H9 (cell line): ENCODE measurements around the gene ALKBH7. TPM values are rescaled to one million over a fixed set of nuclear protein-coding genes. Genes with fewer than 3 reads are reported as not detected.

ENCODE experiments used
- DNase-seq: peaks from one replicate; pipeline ENCODE4 v3.0.0-alpha.2; 2017
- H2AFZ ChIP-seq: one replicate; pipeline ENCODE4 v1.6.1; 2013; ENCODE audit warnings: mild to moderate bottlenecking, low read length, control low read depth, moderate library complexity
- H2AK5ac ChIP-seq: 2 replicates; pipeline ENCODE4 v1.6.1; 2013; ENCODE audit warnings: low read length, control low read depth, mixed read lengths; ENCODE audit not compliant: insufficient read length
- H2BK120ac ChIP-seq: one replicate; pipeline ENCODE4 v1.6.1; 2013; ENCODE audit warnings: low read depth, mild to moderate bottlenecking, low read length, control low read depth, inconsistent platforms; ENCODE audit not compliant: poor library complexity, severe bottlenecking
- H2BK12ac ChIP-seq: 2 replicates; pipeline ENCODE4 v1.6.1; 2013; ENCODE audit warnings: low read length, control low read depth, mixed read lengths, low read depth; ENCODE audit not compliant: insufficient read length
- H2BK15ac ChIP-seq: 2 replicates; pipeline ENCODE4 v1.6.1; 2013; ENCODE audit warnings: low read depth, low read length, control low read depth
- H2BK20ac ChIP-seq: one replicate; pipeline ENCODE4 v1.6.1; 2013; ENCODE audit warnings: low read depth, mild to moderate bottlenecking, low read length, control low read depth, inconsistent platforms; ENCODE audit not compliant: poor library complexity, severe bottlenecking
- H2BK5ac ChIP-seq: 2 replicates; pipeline ENCODE4 v1.6.1; 2013; ENCODE audit warnings: low read length, control low read depth, mixed read lengths; ENCODE audit not compliant: insufficient read length
- H3K14ac ChIP-seq: 2 replicates; pipeline ENCODE4 v1.6.1; 2013; ENCODE audit warnings: low read length, control low read depth; ENCODE audit not compliant: insufficient read depth
- H3K18ac ChIP-seq: 2 replicates; pipeline ENCODE4 v1.6.1; 2013; ENCODE audit warnings: low read depth, mild to moderate bottlenecking, mixed read lengths, low read length, control low read depth; ENCODE audit not compliant: insufficient read length
- H3K23ac ChIP-seq: 2 replicates; pipeline ENCODE4 v1.6.1; 2013; ENCODE audit warnings: low read length, control low read depth, mixed read lengths, low read depth; ENCODE audit not compliant: insufficient read length
- H3K23me2 ChIP-seq: 2 replicates; pipeline ENCODE4 v1.6.1; 2013; ENCODE audit warnings: low read depth, mild to moderate bottlenecking, mixed read lengths, low read length, control low read depth; ENCODE audit not compliant: insufficient read length, poor library complexity, severe bottlenecking
- H3K27ac ChIP-seq: 2 replicates; pipeline ENCODE4 v1.5.1; 2013; ENCODE audit warnings: low read length, control low read depth, mixed read lengths, low read depth; ENCODE audit not compliant: insufficient read length
- H3K27me3 ChIP-seq: 2 replicates; pipeline ENCODE4 v1.6.1; 2013; ENCODE audit warnings: low read length, control low read depth, inconsistent platforms; ENCODE audit not compliant: insufficient read depth
- H3K4ac ChIP-seq: 2 replicates; pipeline ENCODE4 v1.6.1; 2013; ENCODE audit warnings: low read depth, mild to moderate bottlenecking, control low read depth, inconsistent platforms, low read length, moderate library complexity
- H3K4me1 ChIP-seq: 2 replicates; pipeline ENCODE4 v1.6.1; 2013; ENCODE audit warnings: low read length, control low read depth, inconsistent platforms; ENCODE audit not compliant: insufficient read depth
- H3K4me2 ChIP-seq: 2 replicates; pipeline ENCODE4 v1.6.1; 2013; ENCODE audit warnings: low read length, control low read depth, mixed read lengths; ENCODE audit not compliant: insufficient read length, insufficient read depth
- H3K56ac ChIP-seq: 2 replicates; pipeline ENCODE4 v1.6.1; 2013; ENCODE audit warnings: low read depth, mild to moderate bottlenecking, mixed read lengths, low read length, control low read depth; ENCODE audit not compliant: insufficient read length
- H3K79me1 ChIP-seq: 2 replicates; pipeline ENCODE4 v1.6.1; 2013; ENCODE audit warnings: low read depth, mild to moderate bottlenecking, moderate library complexity, low read length, control low read depth, inconsistent platforms; ENCODE audit not compliant: insufficient read depth, poor library complexity, severe bottlenecking
- H3K79me2 ChIP-seq: 2 replicates; pipeline ENCODE4 v1.6.1; 2013; ENCODE audit warnings: low read length, control low read depth, inconsistent platforms; ENCODE audit not compliant: insufficient read depth
- H3K9ac ChIP-seq: 2 replicates; pipeline ENCODE4 v1.6.1; 2013; ENCODE audit warnings: low read length, control low read depth, mixed read lengths; ENCODE audit not compliant: insufficient read length; ENCODE audit errors: extremely low read depth
- H3K9me3 ChIP-seq: one replicate; pipeline ENCODE4 v1.6.1; 2013; ENCODE audit warnings: low read depth, low read length, inconsistent platforms; ENCODE audit not compliant: control insufficient read depth
- H3T11ph ChIP-seq: one replicate; pipeline ENCODE4 v1.6.1; 2013; ENCODE audit warnings: mild to moderate bottlenecking, low read length, control low read depth, inconsistent platforms
- H4K20me1 ChIP-seq: one replicate; pipeline ENCODE4 v1.6.1; 2013; ENCODE audit not compliant: control insufficient read depth, insufficient read length, insufficient read depth
- H4K5ac ChIP-seq: 2 replicates; pipeline ENCODE4 v1.6.1; 2013; ENCODE audit warnings: low read depth, mild to moderate bottlenecking, mixed read lengths, low read length, control low read depth; ENCODE audit not compliant: insufficient read length
- H4K8ac ChIP-seq: replicated peaks from 2 replicates; pipeline ENCODE4 v1.6.1; 2013; ENCODE audit warnings: low read length, control low read depth, mixed read lengths, low read depth; ENCODE audit not compliant: insufficient read length
- H4K91ac ChIP-seq: 2 replicates; pipeline ENCODE4 v1.6.1; 2013; ENCODE audit warnings: low read depth, mild to moderate bottlenecking, moderate library complexity, mixed read lengths, low read length, control low read depth; ENCODE audit not compliant: insufficient read length
- H3K27ac Mint-ChIP-seq, 3 experiments: 2 replicates in 2 of 3; 3 replicates in 1 of 3; pipeline ENCODE4 v1.8.0; 2020 to 2021; ENCODE audit warnings: mixed read lengths in 3 of 3, mild to moderate bottlenecking in 1 of 3, moderate library complexity in 1 of 3
- H3K27me3 Mint-ChIP-seq: 2 replicates; pipeline ENCODE4 v1.8.0; 2021; ENCODE audit warnings: low read depth, mild to moderate bottlenecking, moderate library complexity, mixed read lengths
- H3K36me3 Mint-ChIP-seq, 3 experiments: 2 replicates in 2 of 3; 3 replicates in 1 of 3; pipeline ENCODE4 v1.8.0; 2020 to 2021; ENCODE audit warnings: low read depth in 3 of 3, mixed read lengths in 3 of 3; ENCODE audit not compliant: insufficient read depth in 1 of 3
- H3K4me1 Mint-ChIP-seq, 2 experiments: 2 replicates each; pipeline ENCODE4 v1.8.0; 2020; ENCODE audit warnings: mixed read lengths in 2 of 2
- H3K4me3 Mint-ChIP-seq, 2 experiments: 2 replicates in 1 of 2; 3 replicates in 1 of 2; pipeline ENCODE4 v1.8.0; 2020 to 2021; ENCODE audit warnings: mild to moderate bottlenecking in 2 of 2, mixed read lengths in 2 of 2, moderate library complexity in 1 of 2
- H3K9me3 Mint-ChIP-seq, 2 experiments: 2 replicates in 1 of 2; 3 replicates in 1 of 2; pipeline ENCODE4 v1.8.0; 2020; ENCODE audit warnings: mild to moderate bottlenecking in 2 of 2, mixed read lengths in 2 of 2, moderate library complexity in 1 of 2
- WGBS: extraction: QIAGEN DNeasy Blood & Tissue Kit; methylation state at CpG from one replicate; pipeline ENCODE4 v1.1.7; 2013; ENCODE audit warnings: missing lambda C conversion rate, low lambda C conversion rate, mixed read lengths; ENCODE audit not compliant: insufficient read length; ENCODE audit errors: extremely low coverage; 5-methylcytosine and 5-hydroxymethylcytosine counted together
- long read RNA-seq: library from polyadenylated mRNA; unstranded; transcript quantifications from one replicate; pipeline ENCODE4 v2.0.0, GENCODE V29; 2020
- total RNA-seq: library from RNA; stranded (reverse); gene quantifications from 2 replicates; pipeline ENCODE4 v1.2.1, GENCODE V29; 2021
- TF ChIP-seq, protein P1 (sequence below): fragments of 200-600 bp; sonication (generic); conservative IDR thresholded peaks from 3 replicates; pipeline ENCODE4 v1.8.0; 2021; ENCODE audit warnings: antibody characterized with exemption, mild to moderate bottlenecking

ALKBH7 gene, protein sequence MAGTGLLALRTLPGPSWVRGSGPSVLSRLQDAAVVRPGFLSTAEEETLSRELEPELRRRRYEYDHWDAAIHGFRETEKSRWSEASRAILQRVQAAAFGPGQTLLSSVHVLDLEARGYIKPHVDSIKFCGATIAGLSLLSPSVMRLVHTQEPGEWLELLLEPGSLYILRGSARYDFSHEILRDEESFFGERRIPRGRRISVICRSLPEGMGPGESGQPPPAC
- 81.6 and 85.7 TPM in 2 replicates for total RNA-seq
- long read RNA-seq, transcript ALKBH7-201 (4 exons, 1,332 nt): major isoform, 80 of 98 reads
- long read RNA-seq, partial matches to known transcripts: 13 of 98 reads
- long read RNA-seq, other reads (novel, unspliced or antisense): 5 of 98 reads

DNA sequence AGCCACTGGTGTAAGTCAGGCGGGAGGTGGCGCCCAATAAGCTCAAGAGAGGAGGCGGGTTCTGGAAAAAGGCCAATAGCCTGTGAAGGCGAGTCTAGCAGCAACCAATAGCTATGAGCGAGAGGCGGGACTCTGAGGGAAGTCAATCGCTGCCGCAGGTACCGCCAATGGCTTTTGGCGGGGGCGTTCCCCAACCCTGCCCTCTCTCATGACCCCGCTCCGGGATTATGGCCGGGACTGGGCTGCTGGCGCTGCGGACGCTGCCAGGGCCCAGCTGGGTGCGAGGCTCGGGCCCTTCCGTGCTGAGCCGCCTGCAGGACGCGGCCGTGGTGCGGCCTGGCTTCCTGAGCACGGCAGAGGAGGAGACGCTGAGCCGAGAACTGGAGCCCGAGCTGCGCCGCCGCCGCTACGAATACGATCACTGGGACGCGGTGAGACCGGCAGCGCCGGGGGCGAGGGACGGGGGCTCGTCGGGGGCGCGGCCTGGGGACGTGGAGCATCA, at the start of gene ALKBH7:
ALKBH7 (plus strand) TSS at position 201 of the 502 bp plus-strand sequence; CDS start at position 228, 27 bp downstream.
- no peaks in the 10 kb centered on the region for H4K20me1 ChIP-seq
- peak within 1 kb of the TSS; percentile 78 for H3K14ac ChIP-seq
- no peaks in the 10 kb centered on the region for H3K79me1 ChIP-seq
- no peaks in the 10 kb centered on the region for H3K27me3 ChIP-seq
- no peak within 1 kb of the TSS for H4K5ac ChIP-seq
- Mint-ChIP-seq H3K4me1 (peaks cover 9 to 19% of the 10 kb centered on the region in 2 experiments), H3K36me3 (peaks cover 12 to 15% (median 12%) of the 10 kb centered on the region in 3 experiments; a peak in 6 of 7 replicates), H3K9me3 (no peaks in the 10 kb centered on the region), H3K27ac (peak within 1 kb of the TSS; percentile 93 to 98 (median 97)), H3K4me3 (peak within 1 kb of the TSS; percentile 86 to 89), H3K27me3 (peaks cover 3% of the 10 kb centered on the region)
- peak within 1 kb of the TSS; percentile 81 for H3K18ac ChIP-seq
- H3T11ph ChIP-seq: no peak within 1 kb of the TSS
- H3K4me1 ChIP-seq: no peaks in the 10 kb centered on the region
- H2BK20ac ChIP-seq: no peak within 1 kb of the TSS
- TF ChIP-seq, protein P1, sequence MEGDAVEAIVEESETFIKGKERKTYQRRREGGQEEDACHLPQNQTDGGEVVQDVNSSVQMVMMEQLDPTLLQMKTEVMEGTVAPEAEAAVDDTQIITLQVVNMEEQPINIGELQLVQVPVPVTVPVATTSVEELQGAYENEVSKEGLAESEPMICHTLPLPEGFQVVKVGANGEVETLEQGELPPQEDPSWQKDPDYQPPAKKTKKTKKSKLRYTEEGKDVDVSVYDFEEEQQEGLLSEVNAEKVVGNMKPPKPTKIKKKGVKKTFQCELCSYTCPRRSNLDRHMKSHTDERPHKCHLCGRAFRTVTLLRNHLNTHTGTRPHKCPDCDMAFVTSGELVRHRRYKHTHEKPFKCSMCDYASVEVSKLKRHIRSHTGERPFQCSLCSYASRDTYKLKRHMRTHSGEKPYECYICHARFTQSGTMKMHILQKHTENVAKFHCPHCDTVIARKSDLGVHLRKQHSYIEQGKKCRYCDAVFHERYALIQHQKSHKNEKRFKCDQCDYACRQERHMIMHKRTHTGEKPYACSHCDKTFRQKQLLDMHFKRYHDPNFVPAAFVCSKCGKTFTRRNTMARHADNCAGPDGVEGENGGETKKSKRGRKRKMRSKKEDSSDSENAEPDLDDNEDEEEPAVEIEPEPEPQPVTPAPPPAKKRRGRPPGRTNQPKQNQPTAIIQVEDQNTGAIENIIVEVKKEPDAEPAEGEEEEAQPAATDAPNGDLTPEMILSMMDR: no peak
- no peak within 1 kb of the TSS for H3K4ac ChIP-seq
- no peak within 1 kb of the TSS for H2BK120ac ChIP-seq
- peak; percentile 99 for DNase-seq
- H4K8ac ChIP-seq: no peak within 1 kb of the TSS
- H2BK12ac ChIP-seq: no peak within 1 kb of the TSS
- no peaks in the 10 kb centered on the region for H3K9me3 ChIP-seq
- H3K23me2 ChIP-seq: no peaks in the 10 kb centered on the region
- H3K9ac ChIP-seq: peak within 1 kb of the TSS; percentile 68
- no peak within 1 kb of the TSS for H3K56ac ChIP-seq
- no peak within 1 kb of the TSS for H2AK5ac ChIP-seq
- H2BK5ac ChIP-seq: no peak within 1 kb of the TSS
- H4K91ac ChIP-seq: no peak within 1 kb of the TSS
- WGBS: no CpG with 5 or more reads among the region's 47 CpGs
- peak within 1 kb of the TSS; percentile 50 for H3K27ac ChIP-seq
- no peak within 1 kb of the TSS for H2BK15ac ChIP-seq
- H2AFZ ChIP-seq: peak within 1 kb of the TSS; percentile 71
- no peak within 1 kb of the TSS for H3K23ac ChIP-seq
- peak within 1 kb of the TSS; percentile 41 for H3K4me2 ChIP-seq
- no peaks in the 10 kb centered on the region for H3K79me2 ChIP-seq
